Activated T-helper 2 cell treated with anti-CD3 and anti-CD28 coated beads, Interferon-gamma antibody, Interleukin-2, Interleukin-4, amounts not matched to agents 10 μg/mL and 5 μg/mL and 100 μg/mL, durations not matched to agents 14 hours and 24 hours and 36 hours (primary cell): ENCODE data around the gene AP3B1. TPM values are rescaled to one million over a fixed set of nuclear protein-coding genes. Genes with fewer than 3 reads are reported as not detected.

Experiments
- DNase-seq: peaks from one replicate; pipeline ENCODE4 v3.0.0; 2021; ENCODE audit warnings: low spot score
- H3K27ac Mint-ChIP-seq: one replicate; pipeline ENCODE4 v1.8.0; 2021; ENCODE audit warnings: mixed read lengths
- H3K27me3 Mint-ChIP-seq: one replicate; pipeline ENCODE4 v1.8.0; 2021; ENCODE audit warnings: low read depth, mixed read lengths
- H3K36me3 Mint-ChIP-seq: one replicate; pipeline ENCODE4 v1.8.0; 2021; ENCODE audit warnings: low read depth, mixed read lengths
- H3K4me1 Mint-ChIP-seq: one replicate; pipeline ENCODE4 v1.8.0; 2021; ENCODE audit warnings: low read depth, mixed read lengths
- H3K4me3 Mint-ChIP-seq: one replicate; pipeline ENCODE4 v1.8.0; 2021; ENCODE audit warnings: low read depth, mild to moderate bottlenecking, moderate library complexity, mixed read lengths
- H3K9me3 Mint-ChIP-seq: one replicate; pipeline ENCODE4 v1.8.0; 2021; ENCODE audit warnings: mixed read lengths
- intact Hi-C: fragments of 100-400 bp; cut with micrococcal nuclease; formaldehyde crosslinking; loops from one replicate; pipeline ENCODE4 v1.15.1; 2023
- total RNA-seq: library from RNA; stranded (reverse); gene quantifications from 2 replicates; pipeline ENCODE4 v1.2.3, GENCODE V29; 2022

Gene AP3B1
- total RNA-seq, 1 donor from 2014 or later = 43.9 TPM

DNA sequence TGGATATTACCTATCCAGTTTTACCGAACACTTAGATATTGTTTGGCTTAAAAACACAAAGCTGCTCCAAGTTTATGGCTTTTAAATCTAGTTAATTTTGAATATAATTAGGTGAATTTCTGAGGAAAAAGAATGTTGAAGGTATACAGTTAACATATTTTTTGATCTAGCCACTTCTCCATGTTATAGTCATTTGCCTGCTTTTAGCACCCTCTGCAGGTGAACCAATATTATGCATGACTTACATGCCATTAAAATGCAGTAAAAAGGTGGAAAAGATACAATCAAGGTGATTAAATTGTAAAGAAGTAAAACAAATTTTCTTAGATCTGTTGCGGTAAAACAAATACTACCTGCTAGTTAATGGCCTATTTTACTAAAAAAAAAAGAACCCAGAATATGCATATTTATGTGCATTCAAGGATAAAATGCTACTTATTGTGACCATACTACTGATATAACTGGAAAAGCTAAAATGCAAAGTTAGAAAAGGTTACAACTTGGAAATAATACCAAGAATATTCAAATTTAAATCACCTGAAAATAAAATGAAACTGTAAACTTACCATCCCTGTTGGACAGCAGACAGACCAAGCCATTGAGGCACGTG is 132.1 kb downstream of the AP3B1 start:
- Mint-ChIP-seq H3K27ac (no peak overlapping the region), H3K4me1 (peaks cover 4% of the 10 kb centered on the region), H3K27me3 (no peaks in the 10 kb centered on the region), H3K9me3 (peaks cover 7% of the 10 kb centered on the region), H3K36me3 (peaks cover 36% of the 10 kb centered on the region), H3K4me3 (no peak overlapping the region)
- DNase-seq = no peak
- intact Hi-C loops = loop anchor here (5.0 kb wide), 1 partner anchor 310 kb away; no protein-coding TSS in a partner anchor

DNA sequence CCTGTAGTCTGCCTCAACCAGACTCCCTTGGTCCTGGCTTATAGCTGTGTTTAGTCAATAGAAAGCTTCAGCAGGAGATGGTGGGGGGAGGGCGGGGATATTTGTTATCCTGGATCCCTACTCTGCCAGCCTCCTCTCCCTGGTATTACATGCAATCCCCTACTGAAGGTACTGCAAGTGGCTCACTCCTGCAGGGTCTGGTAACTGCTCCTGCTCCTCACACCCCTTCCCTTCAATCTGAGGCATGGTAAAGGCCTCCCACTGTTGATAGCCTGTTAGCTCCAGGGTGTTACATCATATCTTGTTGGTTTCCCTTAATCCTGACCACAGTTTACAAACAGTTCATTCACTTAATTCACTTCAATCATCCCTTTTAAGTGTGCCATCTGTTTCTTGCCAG is 137.5 kb downstream of the AP3B1 start:
- Mint-ChIP-seq H3K27ac (no peak overlapping the region), H3K27me3 (no peaks in the 10 kb centered on the region), H3K9me3 (no peaks in the 10 kb centered on the region), H3K36me3 (peaks cover 63% of the 10 kb centered on the region), H3K4me1 (no peaks in the 10 kb centered on the region), H3K4me3 (no peak overlapping the region)
- DNase-seq = no peak
- intact Hi-C loops = no loop called here

DNA sequence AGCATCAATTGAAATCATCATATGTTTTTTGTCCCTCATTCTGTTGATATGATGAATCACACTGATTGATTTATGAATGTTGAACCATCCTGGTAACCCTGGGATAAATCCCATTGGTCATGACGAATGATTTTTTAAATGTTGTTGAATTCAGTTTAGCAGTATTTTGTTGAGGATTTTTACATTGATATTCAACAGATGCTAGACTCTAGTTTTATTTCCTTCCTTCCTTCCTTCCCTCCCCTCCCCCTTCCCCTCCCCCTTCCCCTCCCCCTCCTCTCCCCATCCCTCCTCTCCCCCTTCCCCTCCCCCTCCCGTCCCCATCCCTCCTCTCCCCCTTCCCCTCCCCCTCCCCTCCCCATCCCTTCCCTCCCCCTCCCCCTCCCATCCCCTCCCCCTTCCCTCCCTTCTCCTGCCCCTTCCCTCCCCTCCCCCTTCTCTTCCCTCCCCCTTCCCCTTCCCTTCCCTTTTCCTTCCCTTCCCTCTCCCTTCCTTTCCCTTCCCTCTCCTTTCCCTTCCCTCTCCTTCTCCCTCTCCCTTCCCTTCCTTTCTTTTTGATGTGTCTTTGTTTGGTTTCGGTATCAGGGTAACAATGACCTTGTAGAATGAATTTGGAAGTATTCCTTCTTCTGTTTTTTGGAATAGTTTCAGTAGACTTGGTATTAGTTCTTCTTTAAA is 142.8 kb downstream of the AP3B1 start:
- H3K27me3 Mint-ChIP-seq = no peaks in the 10 kb centered on the region
- intact Hi-C loops = no loop called here

DNA sequence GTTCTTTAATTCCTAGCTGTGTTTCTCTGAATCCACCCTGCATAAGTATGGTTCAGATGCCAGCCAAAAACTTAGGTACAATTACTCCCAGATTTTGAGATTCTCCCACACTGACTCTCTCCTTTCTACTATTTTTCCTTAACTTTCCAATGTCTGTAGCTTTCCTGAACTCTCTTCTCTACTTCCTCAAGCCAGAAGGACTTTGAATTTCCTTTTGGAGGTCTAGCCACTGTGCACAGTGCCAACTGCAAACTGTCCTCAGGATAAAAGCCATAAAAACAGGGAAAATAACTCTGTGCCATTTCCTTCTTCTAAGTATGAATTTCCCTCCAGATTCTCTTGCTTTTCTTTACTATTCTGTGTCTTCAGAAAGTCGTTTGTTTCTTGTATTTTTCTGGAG is 157.2 kb downstream of the AP3B1 start:
- no peak for DNase-seq
- Mint-ChIP-seq H3K27me3 (no peaks in the 10 kb centered on the region), H3K27ac (no peak overlapping the region), H3K4me1 (peaks cover 2% of the 10 kb centered on the region), H3K4me3 (no peak overlapping the region), H3K9me3 (no peaks in the 10 kb centered on the region), H3K36me3 (peaks cover 28% of the 10 kb centered on the region)
- intact Hi-C loops = no loop called here

More for the DNA sequence above, 142.8 kb downstream of the AP3B1 start:
- Mint-ChIP-seq H3K4me1 (peaks cover 2% of the 10 kb centered on the region), H3K4me3 (no peak overlapping the region), H3K36me3 (peaks cover 55% of the 10 kb centered on the region), H3K9me3 (no peaks in the 10 kb centered on the region), H3K27ac (no peak overlapping the region)
- no peak for DNase-seq

DNA sequence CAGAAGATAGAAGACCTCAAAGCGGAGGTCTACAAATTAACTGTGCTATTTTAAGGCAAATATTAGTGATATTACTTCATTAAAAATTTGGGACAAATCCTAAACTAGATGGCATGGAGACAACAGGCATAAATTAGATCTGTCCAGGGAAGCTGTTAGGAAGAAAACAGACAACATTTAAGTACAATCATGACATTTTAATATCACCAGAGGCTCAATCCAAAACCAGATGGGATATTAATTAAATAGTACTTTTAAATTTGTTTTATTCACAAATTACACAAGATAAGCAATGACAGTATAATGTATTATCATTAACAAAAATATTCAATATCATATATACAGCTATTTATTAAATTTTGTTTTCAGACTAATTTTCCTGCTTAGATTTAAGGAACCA is 161.1 kb downstream of the AP3B1 start:
- Mint-ChIP-seq H3K4me1 (peaks cover 2% of the 10 kb centered on the region), H3K9me3 (no peaks in the 10 kb centered on the region), H3K36me3 (peaks cover 14% of the 10 kb centered on the region), H3K27ac (no peak overlapping the region), H3K27me3 (no peaks in the 10 kb centered on the region), H3K4me3 (no peak overlapping the region)
- intact Hi-C loops = no loop called here
- DNase-seq = no peak

DNA sequence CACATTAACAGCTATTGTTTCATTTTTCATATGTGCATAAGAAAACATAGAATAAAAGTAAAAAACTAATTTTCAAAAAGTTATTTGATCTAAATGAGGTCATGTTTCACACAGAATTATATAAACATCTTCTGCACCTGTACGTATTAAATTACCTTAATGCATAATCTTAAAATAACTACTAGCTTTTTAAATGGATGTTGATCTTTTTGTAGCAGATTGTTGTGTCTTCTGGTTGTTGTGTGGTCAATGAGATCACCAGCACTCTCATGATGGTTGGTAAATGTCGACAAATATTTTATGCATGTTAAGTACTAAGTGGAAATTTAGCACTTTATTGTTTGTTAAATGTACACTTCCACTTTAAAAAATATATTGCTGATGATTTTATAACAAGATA is 162.0 kb downstream of the AP3B1 start:
- Mint-ChIP-seq H3K4me3 (no peak overlapping the region), H3K4me1 (peaks cover 2% of the 10 kb centered on the region), H3K27ac (no peak overlapping the region), H3K36me3 (peaks cover 15% of the 10 kb centered on the region), H3K9me3 (no peaks in the 10 kb centered on the region), H3K27me3 (no peaks in the 10 kb centered on the region)
- DNase-seq = no peak
- intact Hi-C loops = no loop called here

DNA sequence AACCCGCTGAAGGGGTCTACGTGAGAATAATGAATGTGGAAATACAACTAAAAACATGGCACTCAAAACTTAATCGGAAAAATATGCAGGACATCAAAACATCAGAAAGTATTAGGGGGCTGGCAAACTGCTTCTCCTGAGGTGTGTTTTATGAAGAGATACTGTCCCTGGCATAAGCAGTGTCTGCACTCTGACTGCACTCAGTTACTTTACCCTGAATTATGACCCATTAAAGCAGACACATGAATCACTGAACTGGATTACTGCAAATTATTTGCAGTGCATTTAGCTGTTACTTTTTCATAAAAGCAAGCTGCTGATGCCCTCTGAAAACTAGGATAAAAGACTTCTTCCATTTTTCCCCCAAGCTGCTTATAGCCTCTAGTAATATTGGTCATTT is 164.9 kb downstream of the AP3B1 start:
- DNase-seq = no peak
- H3K27me3 Mint-ChIP-seq = no peaks in the 10 kb centered on the region

DNA sequence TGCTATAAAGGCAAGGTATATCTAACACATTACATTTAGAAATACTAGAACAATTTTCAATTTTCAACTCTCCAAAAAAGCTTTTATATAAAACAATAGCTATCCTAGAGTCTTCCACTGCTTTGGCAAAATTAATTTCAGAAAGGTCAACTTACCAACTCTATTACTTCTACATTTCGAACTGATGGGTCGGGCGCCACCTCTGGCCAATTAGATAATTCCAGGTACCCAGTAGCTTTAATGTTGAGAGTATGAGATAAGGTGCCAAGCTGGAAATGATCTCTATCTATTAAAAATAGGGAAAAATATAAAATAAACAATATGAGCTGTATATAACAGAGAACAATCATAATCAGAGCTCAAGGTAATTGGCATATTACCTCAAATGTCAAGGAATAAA is 166.6 kb downstream of the AP3B1 start:
- DNase-seq = no peak
- Mint-ChIP-seq H3K36me3 (peaks cover 16% of the 10 kb centered on the region), H3K9me3 (no peaks in the 10 kb centered on the region), H3K4me1 (no peaks in the 10 kb centered on the region), H3K4me3 (no peak overlapping the region), H3K27me3 (no peaks in the 10 kb centered on the region), H3K27ac (no peak overlapping the region)
- intact Hi-C loops = no loop called here

More for the DNA sequence above, 164.9 kb downstream of the AP3B1 start:
- H3K9me3 Mint-ChIP-seq = no peaks in the 10 kb centered on the region
- H3K4me3 Mint-ChIP-seq = no peak overlapping the region
- intact Hi-C loops = no loop called here
- H3K36me3 Mint-ChIP-seq = peaks cover 15% of the 10 kb centered on the region
- H3K27ac Mint-ChIP-seq = no peak overlapping the region
- H3K4me1 Mint-ChIP-seq = no peaks in the 10 kb centered on the region

DNA sequence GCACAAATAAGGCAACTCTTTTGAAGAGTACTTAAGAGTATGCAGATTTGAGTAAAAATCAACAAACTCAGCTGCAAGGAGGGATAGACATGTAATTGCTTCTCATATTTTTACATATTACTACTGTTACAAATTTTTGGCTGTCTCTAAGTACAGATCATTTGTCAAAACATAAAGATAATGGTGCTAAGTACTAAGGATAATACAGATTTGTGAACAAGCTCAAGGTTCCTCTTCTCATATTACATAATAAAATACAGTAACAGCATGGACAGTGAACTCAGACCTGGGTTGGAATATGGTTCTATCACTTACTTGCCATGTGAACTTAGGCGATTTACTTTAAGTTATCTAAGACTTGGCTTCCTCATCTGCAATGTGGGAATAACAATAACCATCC is 168.0 kb downstream of the AP3B1 start:
- Mint-ChIP-seq H3K4me1 (no peaks in the 10 kb centered on the region), H3K27me3 (no peaks in the 10 kb centered on the region), H3K36me3 (peaks cover 26% of the 10 kb centered on the region), H3K27ac (no peak overlapping the region), H3K4me3 (no peak overlapping the region), H3K9me3 (no peaks in the 10 kb centered on the region)
- intact Hi-C loops = no loop called here
- no peak for DNase-seq

DNA sequence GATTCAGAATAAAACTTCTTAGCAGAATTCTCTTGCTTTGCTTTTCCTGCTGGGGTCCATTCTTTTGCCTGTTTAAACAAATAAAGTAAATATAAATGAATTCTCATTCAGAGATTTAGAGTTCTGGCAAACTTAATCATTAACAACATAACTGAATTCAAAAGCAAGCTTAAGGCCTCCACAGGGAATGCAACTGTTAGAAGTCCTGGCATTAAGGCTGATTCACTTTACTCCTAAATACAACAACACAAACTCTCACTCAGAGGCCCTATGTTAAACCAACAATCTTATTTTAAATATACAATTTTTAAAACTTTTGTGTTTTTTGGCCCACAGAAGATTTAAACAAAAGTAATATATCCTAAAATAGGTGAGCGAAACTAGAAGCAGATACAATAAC is 178.3 kb downstream of the AP3B1 start:
- no peaks in the 10 kb centered on the region for H3K4me1 Mint-ChIP-seq
- H3K27ac Mint-ChIP-seq = no peak overlapping the region
- no peak overlapping the region for H3K4me3 Mint-ChIP-seq
- H3K36me3 Mint-ChIP-seq = peaks cover 37% of the 10 kb centered on the region
- no peak for DNase-seq
- intact Hi-C loops = no loop called here
- H3K27me3 Mint-ChIP-seq = no peaks in the 10 kb centered on the region
- no peaks in the 10 kb centered on the region for H3K9me3 Mint-ChIP-seq

DNA sequence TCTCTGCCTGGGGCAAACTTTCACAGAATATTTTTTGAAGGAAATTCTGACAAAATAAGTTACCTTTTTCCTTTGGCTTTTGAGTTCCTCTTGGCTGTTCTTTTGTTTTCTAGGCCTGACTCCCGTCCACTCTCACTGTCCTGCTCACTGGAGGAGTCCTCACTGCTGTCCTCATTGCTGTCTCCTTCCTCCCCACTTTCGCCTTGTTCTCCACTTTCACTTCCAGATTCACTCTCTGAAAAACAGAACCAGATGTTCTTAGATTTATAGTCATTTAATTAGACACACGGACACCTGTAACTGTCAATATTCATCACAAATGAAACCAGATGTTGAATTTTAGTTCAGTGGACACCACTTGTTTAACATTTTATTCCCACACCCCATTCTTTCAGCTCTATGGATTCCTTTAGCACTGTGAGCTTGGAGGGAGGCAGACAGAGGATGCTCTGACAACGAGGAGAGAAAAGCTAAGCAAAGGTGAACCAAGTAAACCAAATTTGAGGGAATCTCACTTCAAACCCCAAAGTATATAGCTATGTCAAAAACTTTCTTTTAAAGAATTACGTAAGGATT is 180.7 kb downstream of the AP3B1 start:
- Mint-ChIP-seq H3K27ac (no peak overlapping the region), H3K4me1 (peaks cover 1% of the 10 kb centered on the region), H3K36me3 (peaks cover 23% of the 10 kb centered on the region)

DNA sequence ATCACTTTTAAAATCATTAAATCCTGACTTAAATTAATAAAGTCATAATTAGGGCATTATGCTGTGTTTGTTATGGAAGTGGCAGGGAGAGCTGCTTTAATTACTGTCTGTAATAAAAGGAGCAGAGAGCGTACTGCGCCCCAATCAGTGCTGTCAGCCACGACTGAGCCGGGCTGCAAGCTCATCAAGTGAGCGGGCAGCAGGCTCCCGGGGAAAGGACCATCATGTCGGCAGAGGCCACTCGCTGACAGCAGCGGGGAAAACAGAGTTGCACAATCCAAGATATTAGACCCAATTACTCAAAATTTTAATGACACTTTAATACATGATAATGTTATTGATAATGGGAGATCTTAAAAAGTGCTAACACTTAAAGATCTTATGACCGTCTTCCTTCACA is 181.6 kb downstream of the AP3B1 start:
- Mint-ChIP-seq H3K36me3 (peaks cover 28% of the 10 kb centered on the region), H3K4me1 (peaks cover 4% of the 10 kb centered on the region), H3K27ac (no peak overlapping the region), H3K9me3 (no peaks in the 10 kb centered on the region), H3K4me3 (no peak overlapping the region), H3K27me3 (no peaks in the 10 kb centered on the region)
- no peak for DNase-seq
- intact Hi-C loops = no loop called here

More for the DNA sequence above, 180.7 kb downstream of the AP3B1 start:
- intact Hi-C loops = no loop called here
- Mint-ChIP-seq H3K9me3 (no peaks in the 10 kb centered on the region), H3K27me3 (no peaks in the 10 kb centered on the region), H3K4me3 (no peak overlapping the region)
- no peak for DNase-seq

DNA sequence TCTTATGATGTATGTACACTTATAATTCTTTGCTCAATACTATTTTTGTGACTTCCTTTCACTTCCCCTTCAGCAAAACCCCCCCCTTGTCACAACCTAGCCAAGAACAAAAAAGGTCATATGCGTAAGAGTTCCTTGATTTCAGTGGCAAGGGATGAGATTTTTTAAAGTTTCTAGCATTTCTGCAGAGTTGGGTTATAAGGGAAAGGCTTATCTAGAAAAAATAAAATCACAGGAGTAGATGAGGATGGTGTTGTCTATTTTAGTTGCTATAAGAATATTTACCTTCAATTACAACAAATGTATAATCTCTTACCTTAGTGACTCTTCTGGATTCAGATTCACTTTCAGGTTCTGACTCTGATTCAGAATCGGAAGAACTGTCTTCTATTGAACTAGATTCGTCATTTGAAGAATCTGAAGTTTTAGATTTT is 184.6 kb downstream of the AP3B1 start:
- intact Hi-C loops = no loop called here
- peaks cover 40% of the 10 kb centered on the region for H3K36me3 Mint-ChIP-seq
- H3K4me3 Mint-ChIP-seq = no peak overlapping the region
- H3K27ac Mint-ChIP-seq = no peak overlapping the region
- H3K4me1 Mint-ChIP-seq = peaks cover 4% of the 10 kb centered on the region
- H3K9me3 Mint-ChIP-seq = no peaks in the 10 kb centered on the region
- no peak for DNase-seq
- no peaks in the 10 kb centered on the region for H3K27me3 Mint-ChIP-seq
